Small intestine (tissue), 7 donors: ENCODE data around the gene TUT7. TPM values are rescaled to one million over a fixed set of nuclear protein-coding genes. Genes with fewer than 3 reads are reported as not detected.

Experiments used
- DNase-seq, 2 donors: peaks; one replicate each; pipeline versions ENCODE4 v3.0.0 to v3.0.0-alpha.2; 2013
- FAIRE-seq: peaks from 2 replicates; lab custom pipeline; 2012; peaks lifted over from hg19 to GRCh38; lab: Jason Lieb, UNC
- H3K27ac ChIP-seq, 3 donors: one replicate each; pipeline ENCODE4 v1.5.1; 2013; ENCODE audit warnings: low read length in 2 of 3, mild to moderate bottlenecking in 2 of 3, control low read depth in 1 of 3, inconsistent platforms in 1 of 3, low read depth in 1 of 3, moderate library complexity in 1 of 3
- H3K27me3 ChIP-seq, 3 donors: one replicate each; pipeline ENCODE4 v1.6.1; 2013; ENCODE audit warnings: low read length in 3 of 3, inconsistent platforms in 1 of 3; ENCODE audit not compliant: control insufficient read depth in 3 of 3, insufficient read depth in 3 of 3
- H3K36me3 ChIP-seq, 3 donors: one replicate each; pipeline ENCODE4 v1.6.1; 2013; ENCODE audit warnings: low read length in 3 of 3, inconsistent platforms in 1 of 3, low read depth in 1 of 3, mild to moderate bottlenecking in 1 of 3, moderate library complexity in 1 of 3; ENCODE audit not compliant: control insufficient read depth in 3 of 3, insufficient read depth in 2 of 3
- H3K4me1 ChIP-seq, 3 donors: one replicate each; pipeline ENCODE4 v1.6.1; 2013; ENCODE audit warnings: low read length in 2 of 3, inconsistent platforms in 1 of 3, low read depth in 1 of 3, mild to moderate bottlenecking in 1 of 3, moderate library complexity in 1 of 3; ENCODE audit not compliant: control insufficient read depth in 3 of 3, insufficient read depth in 2 of 3
- H3K4me3 ChIP-seq, 3 donors: one replicate each; pipeline ENCODE4 v1.5.1; 2013; ENCODE audit warnings: low read length in 3 of 3, control low read depth in 1 of 3, inconsistent platforms in 1 of 3, low read depth in 1 of 3, mild to moderate bottlenecking in 1 of 3, moderate library complexity in 1 of 3
- H3K9me3 ChIP-seq, 2 donors: one replicate each; pipeline ENCODE4 v1.6.1; 2013; ENCODE audit warnings: low read depth in 1 of 2, low read length in 1 of 2; ENCODE audit not compliant: control insufficient read depth in 2 of 2, insufficient read depth in 1 of 2
- WGBS, 3 donors: extraction: QIAGEN DNeasy Blood & Tissue Kit; methylation state at CpG; one replicate each; pipeline ENCODE4 v1.1.7; 2013; 5-methylcytosine and 5-hydroxymethylcytosine counted together
- polyA plus RNA-seq, 4 donors: library from polyadenylated mRNA; stranded (reverse) in 3 of 4; unstranded in 1 of 4; fragments of 200-250 nt in 3 of 4; fragments of 120-200 nt in 1 of 4; gene quantifications; one replicate each; pipeline versions ENCODE4 v1.2.1 to v1.2.3, GENCODE V29; 2013
- donor health status: healthy with polysubstance abuse.
- donor health status: control.
- donor health status: control.
- donor health status: Bipolar disorder and iron deficiency.
- donor health status: healthy.

The TUT7 gene
- polyA plus RNA-seq, 4 donors, result 11.1 to 28.6 (median 22.0) TPM

GRCh38 chr9:86376016-86376415 lies 21.8 kb upstream of the TUT7 start:
- Histone ChIP-seq H3K36me3 (no peaks in the 10 kb centered on the region), H3K4me1 (no peaks in the 10 kb centered on the region), H3K9me3 (peaks cover 0 to 15% of the 10 kb centered on the region in 2 donors), H3K4me3 (no peak overlapping the region), H3K27ac (no peak overlapping the region), H3K27me3 (peaks cover 0 to 2% (median 0%) of the 10 kb centered on the region in 3 donors)
- FAIRE-seq, result no peak
- 86 to 90% (median 87%) methylated on average over 5 of the region's 5 CpGs for WGBS, 3 donors
- no peak for DNase-seq

- H3K27ac ChIP-seq, result no peak overlapping the region
- no peak for DNase-seq
- peaks cover 7 to 35% of the 10 kb centered on the region in 2 donors for H3K9me3 ChIP-seq
- H3K27me3 ChIP-seq, result peaks cover 0 to 4% (median 0%) of the 10 kb centered on the region in 3 donors
- no peaks in the 10 kb centered on the region for H3K36me3 ChIP-seq
- no peak for FAIRE-seq
- H3K4me3 ChIP-seq, result no peak overlapping the region
- 17 to 56% (median 39%) methylated on average over 5 of the region's 5 CpGs for WGBS, 3 donors
- H3K4me1 ChIP-seq, result no peaks in the 10 kb centered on the region
Measured at GRCh38 chr9:86369810-86370209, 15.6 kb upstream of the TUT7 start.

GRCh38 chr9:86368871-86369521 lies 14.8 kb upstream of the TUT7 start:
- FAIRE-seq (no peak), DNase-seq (peak; percentile 5 to 17)
- peaks cover 0 to 4% (median 0%) of the 10 kb centered on the region in 3 donors for H3K27me3 ChIP-seq
- H3K4me3 ChIP-seq, result no peak overlapping the region
- no peaks in the 10 kb centered on the region for H3K36me3 ChIP-seq
- no peaks in the 10 kb centered on the region for H3K4me1 ChIP-seq
- H3K9me3 ChIP-seq, result peaks cover 7 to 35% of the 10 kb centered on the region in 2 donors
- peak overlapping the region in 1 of 3 donors; percentile 56 for H3K27ac ChIP-seq
- 77 to 85% (median 81%) methylated on average over 3 of the region's 3 CpGs for WGBS, 3 donors

GRCh38 chr9:86361176-86361575 lies 7.0 kb upstream of the TUT7 start:
- Histone ChIP-seq H3K9me3 (peaks cover 0 to 1% of the 10 kb centered on the region in 2 donors), H3K4me1 (no peaks in the 10 kb centered on the region), H3K36me3 (no peaks in the 10 kb centered on the region), H3K4me3 (no peak overlapping the region), H3K27me3 (no peaks in the 10 kb centered on the region), H3K27ac (no peak overlapping the region)
- DNase-seq, result no peak
- no peak for FAIRE-seq
- 92 to 97% (median 92%) methylated on average over 3 of the region's 3 CpGs for WGBS, 3 donors

GRCh38 chr9:86359151-86359879 lies 5.1 kb upstream of the TUT7 start:
- H3K4me1 ChIP-seq, result peaks cover 0 to 2% (median 0%) of the 10 kb centered on the region in 3 donors
- 69 to 81% (median 80%) methylated on average over 3 of the region's 3 CpGs for WGBS, 3 donors
- DNase-seq (no peak), FAIRE-seq (no peak)
- no peaks in the 10 kb centered on the region for H3K9me3 ChIP-seq
- no peak overlapping the region for H3K27ac ChIP-seq
- H3K27me3 ChIP-seq, result no peaks in the 10 kb centered on the region
- no peaks in the 10 kb centered on the region for H3K36me3 ChIP-seq
- H3K4me3 ChIP-seq, result no peak overlapping the region

- no peak for FAIRE-seq
- Histone ChIP-seq H3K36me3 (peaks cover 0 to 2% (median 0%) of the 10 kb centered on the region in 3 donors), H3K4me1 (peaks cover 2 to 9% (median 5%) of the 10 kb centered on the region in 3 donors), H3K27me3 (no peaks in the 10 kb centered on the region), H3K9me3 (no peaks in the 10 kb centered on the region), H3K4me3 (no peak overlapping the region), H3K27ac (no peak overlapping the region)
- 73 to 81% (median 75%) methylated on average over 5 of the region's 5 CpGs for WGBS, 3 donors
- peak in 1 of 2 donors; percentile 53 for DNase-seq
Measured at GRCh38 chr9:86356871-86357866, 3.0 kb upstream of the TUT7 start.

GRCh38 chr9:86355814-86356213 lies 1.6 kb upstream of the TUT7 start:
- H3K36me3 ChIP-seq, result peaks cover 0 to 4% (median 2%) of the 10 kb centered on the region in 3 donors
- H3K9me3 ChIP-seq, result no peaks in the 10 kb centered on the region
- peaks cover 2 to 12% (median 5%) of the 10 kb centered on the region in 3 donors for H3K4me1 ChIP-seq
- no peaks in the 10 kb centered on the region for H3K27me3 ChIP-seq
- FAIRE-seq (no peak), DNase-seq (no peak)
- no peak overlapping the region for H3K4me3 ChIP-seq
- H3K27ac ChIP-seq, result no peak overlapping the region
- 80 to 88% (median 87%) methylated on average over 4 of the region's 4 CpGs for WGBS, 3 donors
